K562 (cell line): ENCODE measurements around the gene CHD2. TPM values are rescaled to one million over a fixed set of nuclear protein-coding genes. Genes with fewer than 3 reads are reported as not detected.

Experiments
- DIDO1 ChIP-seq: fragments of 450-650 bp; IDR thresholded peaks from 2 replicates; pipeline ENCODE4 v1.6.1; 2016; ENCODE audit warnings: low read depth, missing biosample characterization, missing genetic modification characterization
- GTF2F1 ChIP-seq: IDR thresholded peaks from 2 replicates; pipeline ENCODE4 v1.6.1; 2011; ENCODE audit warnings: low read depth, low read length, improper control_type of control experiment
- HDAC8 ChIP-seq: fragments of 450-650 bp; IDR thresholded peaks from 2 replicates; pipeline ENCODE4 v1.6.1; 2016; ENCODE audit warnings: mild to moderate bottlenecking, missing genetic modification characterization, moderate library complexity, missing compliant biosample characterization
- HINFP ChIP-seq: fragments of 450-650 bp; conservative IDR thresholded peaks from 2 replicates; pipeline ENCODE4 v1.6.1; 2016; ENCODE audit warnings: missing genetic modification characterization, low read depth, mild to moderate bottlenecking, control low read depth, missing compliant biosample characterization
- MXI1 ChIP-seq: IDR thresholded peaks from 2 replicates; pipeline ENCODE4 v1.6.1; 2011; ENCODE audit warnings: low read depth, mild to moderate bottlenecking, improper control_type of control experiment, low read length
- NCOA1 ChIP-seq: fragments of 450-650 bp; IDR thresholded peaks from 2 replicates; pipeline ENCODE4 v1.6.1; 2016; ENCODE audit warnings: low read depth
- NCOA2 ChIP-seq, 2 experiments: fragments of 450-650 bp; IDR thresholded peaks; 2 replicates each; pipeline ENCODE4 v1.6.1; 2018; ENCODE audit warnings: mild to moderate bottlenecking in 2 of 2, moderate library complexity in 1 of 2; ENCODE audit not compliant: partially characterized antibody in 2 of 2
- SAFB2 ChIP-seq: fragments of 200-400 bp; formaldehyde crosslinking; IDR thresholded peaks from 2 replicates; pipeline ENCODE4 v1.6.1; 2018; ENCODE audit warnings: borderline replicate concordance, low read length, low read depth, moderate library complexity; ENCODE audit not compliant: severe bottlenecking
- SMARCA5 ChIP-seq: fragments of 450-650 bp; IDR thresholded peaks from 2 replicates; pipeline ENCODE4 v1.6.1; 2016
- TFAP4 ChIP-seq: sonication (generic); formaldehyde crosslinking; IDR thresholded peaks from 2 replicates; pipeline ENCODE4 v1.8.0; 2022; ENCODE audit warnings: missing genetic modification reagents, mild to moderate bottlenecking, moderate library complexity, borderline replicate concordance
- ZBTB43 ChIP-seq: sonication (generic); formaldehyde crosslinking; IDR thresholded peaks from 2 replicates; pipeline ENCODE4 v1.8.0; 2023; ENCODE audit warnings: mild to moderate bottlenecking, missing genetic modification reagents
- ZBTB7A ChIP-seq: IDR thresholded peaks from 2 replicates; pipeline ENCODE4 v1.6.1; 2011; ENCODE audit warnings: low read depth, mild to moderate bottlenecking, low read length, moderate library complexity, borderline replicate concordance; ENCODE audit not compliant: control insufficient read depth
- ZNF165 ChIP-seq: fragments of 250-450 bp; sonication (Bioruptor Pico); IDR thresholded peaks from 2 replicates; pipeline ENCODE4 v1.4.0; 2020; ENCODE audit warnings: borderline replicate concordance
- ZNF253 ChIP-seq: fragments of 250-450 bp; sonication (Bioruptor Pico); conservative IDR thresholded peaks from 2 replicates; pipeline ENCODE4 v1.6.1; 2021; ENCODE audit warnings: mild to moderate bottlenecking
- ZNF263 ChIP-seq: sonication (generic); formaldehyde crosslinking; IDR thresholded peaks from 2 replicates; pipeline ENCODE4 v1.8.0; 2022; ENCODE audit warnings: mild to moderate bottlenecking, missing genetic modification reagents, borderline replicate concordance
- ZNF561 ChIP-seq: fragments of 450-650 bp; formaldehyde crosslinking; conservative IDR thresholded peaks from 2 replicates; pipeline ENCODE4 v1.4.0; 2020; ENCODE audit warnings: mild to moderate bottlenecking, moderate library complexity
- ZNF639 ChIP-seq, 2 experiments: fragments of 200-800 bp in 1 of 2; sonication (Bioruptor generic) in 1 of 2; sonication (generic) in 1 of 2; formaldehyde crosslinking in 1 of 2; IDR thresholded peaks in 1 of 2; conservative IDR thresholded peaks in 1 of 2; 2 replicates each; pipeline versions ENCODE4 v1.5.0 to v1.6.1; 2016 to 2020; ENCODE audit warnings: missing compliant biosample characterization in 1 of 2, missing genetic modification characterization in 1 of 2, missing genetic modification reagents in 1 of 2
- ZSCAN32 ChIP-seq: fragments of 450-650 bp; formaldehyde crosslinking; IDR thresholded peaks from 2 replicates; pipeline ENCODE4 v1.4.0; 2020; ENCODE audit warnings: mild to moderate bottlenecking, moderate library complexity
- ZZZ3 ChIP-seq: fragments of 450-650 bp; IDR thresholded peaks from 2 replicates; pipeline ENCODE4 v1.6.1; 2016; ENCODE audit warnings: antibody characterized with exemption, mild to moderate bottlenecking, moderate library complexity
- polyA plus RNA-seq, 8 experiments: library from polyadenylated mRNA; depleted of rRNA in 4 of 8; stranded (reverse) in 5 of 8; unstranded in 3 of 8; fragments of >200 nt; fragmentation: Nextera tagmentation in 2 of 8; fragmentation: Illumina TruSeq in 1 of 8; extraction: Ambion mirVana in 2 of 8; extraction: Trizol in 1 of 8; gene quantifications; 2 replicates each; pipeline versions ENCODE4 v1.2.1 to v1.2.3, GENCODE V29; 2011 to 2014; ENCODE audit warnings: inconsistent platforms in 1 of 8, missing spikeins in 1 of 8
- total RNA-seq, 7 experiments: library from RNA; depleted of rRNA in 6 of 7; stranded (reverse); fragments of >200 nt in 6 of 7; fragmentation: Illumina TruSeq in 2 of 7; extraction: Trizol in 2 of 7; gene quantifications; 2 replicates each; pipeline versions ENCODE4 v1.2.1 to v1.2.3, GENCODE V29; 2011 to 2021; ENCODE audit warnings: low replicate concordance in 1 of 7
- TF ChIP-seq, protein P1 (sequence below): fragments of 450-650 bp; formaldehyde crosslinking; conservative IDR thresholded peaks from 2 replicates; pipeline ENCODE4 v1.4.0; 2022; ENCODE audit warnings: mild to moderate bottlenecking, missing genetic modification characterization

Gene CHD2
- total and polyA plus RNA-seq, 9 of the 15 experiments (the other 6 are each of a cell fraction or from before 2014, with no cell fraction given) = 38.9 to 70.8 (median 56.2) TPM

DNA sequence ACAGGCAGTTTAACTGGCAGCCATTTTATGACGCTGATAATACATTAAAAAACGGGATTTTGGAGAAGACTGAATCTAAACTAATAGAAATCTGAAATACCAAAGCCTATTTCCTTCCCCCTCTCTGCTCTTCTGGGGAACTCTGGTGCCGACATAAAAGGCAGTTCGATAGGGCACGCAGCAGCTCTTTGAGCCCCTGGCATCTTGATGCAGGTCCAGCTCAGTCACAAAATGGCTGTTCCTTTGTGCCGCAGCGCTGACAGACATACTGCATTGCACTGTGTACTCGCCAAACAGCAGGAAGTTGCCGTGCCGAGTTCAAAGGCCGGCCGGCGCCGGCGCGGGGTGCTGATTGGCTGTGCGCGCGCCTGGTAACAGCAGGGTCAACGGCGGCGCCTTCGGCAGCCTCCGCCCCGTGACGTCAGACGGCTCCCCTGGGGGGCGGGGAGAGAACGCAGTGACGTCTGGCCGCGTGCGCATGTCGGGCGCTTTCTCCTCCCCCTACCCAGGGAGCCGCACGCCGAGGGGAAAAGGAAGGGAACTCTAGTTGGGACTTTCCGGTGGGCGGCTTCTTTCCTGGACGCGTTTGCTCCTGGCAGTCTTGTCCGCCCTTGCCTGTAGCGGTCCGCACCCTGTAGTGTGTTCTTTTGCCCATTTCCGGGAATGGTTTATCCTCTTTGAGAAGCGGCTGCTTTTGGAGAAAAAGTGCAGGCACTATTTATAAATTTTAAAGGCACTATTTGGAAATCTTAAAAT, 4.0 kb downstream of the CHD2 start (continued):
- TF ChIP-seq HINFP (peak; percentile 66; the same call in 1 of the 2 replicates), TFAP4 (CRISPR knock-in tag) (peak; percentile 94), ZBTB43 (CRISPR knock-in tag) (no peak), ZNF263 (CRISPR knock-in tag) (peak; percentile 54; the same call in 1 of the 2 replicates), ZSCAN32 (CRISPR knock-in tag) (peak; percentile 65; the same call in 1 of the 2 replicates), ZZZ3 (no peak), DIDO1 (tag) (no peak), ZBTB7A (peak; percentile 67; the same call in 1 of the 2 replicates), NCOA1 (peak; percentile 86), HDAC8 (peak; percentile 84; the same call in 1 of the 2 replicates), GTF2F1 (peak; percentile 46; the same call in 1 of the 2 replicates), ZNF253 (CRISPR knock-in tag) (no peak), ZNF561 (CRISPR knock-in tag) (no peak), MXI1 (peak; percentile 21; the same call in 1 of the 2 replicates), ZNF639 (CRISPR knock-in tag; conservative IDR thresholded peaks at IDR 0.05 in 1 of 2, IDR thresholded peaks at IDR 0.05 in 1 of 2) (peak in 1 of 2 experiments; percentile 85; a peak in 2 of 4 replicates), ZNF165 (CRISPR knock-in tag) (0 out of 2 replicates have a peak, but pooled peaks have one; percentile 52), SMARCA5 (no peak), SAFB2 (no peak), NCOA2 (IDR thresholded peaks at IDR 0.05; ENCODE audit: partially characterized antibody in 2 of 2) (peak in 1 of 2 experiments; percentile 71)
- TF ChIP-seq, protein P1, sequence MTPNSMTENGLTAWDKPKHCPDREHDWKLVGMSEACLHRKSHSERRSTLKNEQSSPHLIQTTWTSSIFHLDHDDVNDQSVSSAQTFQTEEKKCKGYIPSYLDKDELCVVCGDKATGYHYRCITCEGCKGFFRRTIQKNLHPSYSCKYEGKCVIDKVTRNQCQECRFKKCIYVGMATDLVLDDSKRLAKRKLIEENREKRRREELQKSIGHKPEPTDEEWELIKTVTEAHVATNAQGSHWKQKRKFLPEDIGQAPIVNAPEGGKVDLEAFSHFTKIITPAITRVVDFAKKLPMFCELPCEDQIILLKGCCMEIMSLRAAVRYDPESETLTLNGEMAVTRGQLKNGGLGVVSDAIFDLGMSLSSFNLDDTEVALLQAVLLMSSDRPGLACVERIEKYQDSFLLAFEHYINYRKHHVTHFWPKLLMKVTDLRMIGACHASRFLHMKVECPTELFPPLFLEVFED (CRISPR knock-in tag) = peak; percentile 90
